ENCODE results near the gene SLC44A1.

- TF ChIP-seq CTCF (IDR thresholded peaks at IDR 0.05) (no peak), POLR2A (IDR thresholded peaks at IDR 0.05) (no peak)
Observed at GRCh38 chr9:105241356-105242043, 3.0 kb upstream of the SLC44A1 start.

Data from Peyer's patch (tissue), 4 donors.